ENCODE results near the gene WNT6. TPM values are rescaled to one million over a fixed set of nuclear protein-coding genes. Genes with fewer than 3 reads are reported as not detected.

The WNT6 gene
- total RNA-seq, 2 donors from 2014 or later: not detected

- no peak overlapping the region for H3K4me3 Mint-ChIP-seq
- H3K4me1 ChIP-seq (ENCODE audit: control insufficient read depth, insufficient read depth, low read length): peaks cover 3% of the 10 kb centered on the region
- peaks cover 2% of the 10 kb centered on the region for H3K4me1 Mint-ChIP-seq
- H3K36me3 ChIP-seq (ENCODE audit: control insufficient read depth, insufficient read depth, low read length): no peaks in the 10 kb centered on the region
- H3K27me3 Mint-ChIP-seq (ENCODE audit: insufficient read depth): peaks cover 30% of the 10 kb centered on the region
- no peaks in the 10 kb centered on the region for H3K9me3 ChIP-seq (ENCODE audit: control insufficient read depth, low read length)
- no peak for TF ChIP-seq CTCF (conservative IDR thresholded peaks at IDR 0.05)
- no peak overlapping the region for H3K27ac Mint-ChIP-seq
- H3K9ac ChIP-seq (ENCODE audit: extremely low read depth, low read length, poor library complexity, severe bottlenecking): no peak overlapping the region
- DNase-seq: no peak
- no peak overlapping the region for H3K4me3 ChIP-seq (ENCODE audit: low read length)
- peaks cover 4% of the 10 kb centered on the region for H3K9me3 Mint-ChIP-seq
- peaks cover 29% of the 10 kb centered on the region for H3K27me3 ChIP-seq (ENCODE audit: control insufficient read depth, insufficient read depth, low read length, poor library complexity, severe bottlenecking)
- H3K27ac ChIP-seq (ENCODE audit: low read depth, low read length): no peak overlapping the region
- WGBS, 2 experiments (ENCODE audit: insufficient coverage in 1 of 2, insufficient read length in 1 of 2): 90 to 94% methylated on average over 5 to 6 of the region's 6 CpGs
- H3K36me3 Mint-ChIP-seq (ENCODE audit: low read depth): peaks cover 4% of the 10 kb centered on the region
Measured at GRCh38 chr2:218910741-218911140, 51.1 kb downstream of the WNT6 start.

DNA sequence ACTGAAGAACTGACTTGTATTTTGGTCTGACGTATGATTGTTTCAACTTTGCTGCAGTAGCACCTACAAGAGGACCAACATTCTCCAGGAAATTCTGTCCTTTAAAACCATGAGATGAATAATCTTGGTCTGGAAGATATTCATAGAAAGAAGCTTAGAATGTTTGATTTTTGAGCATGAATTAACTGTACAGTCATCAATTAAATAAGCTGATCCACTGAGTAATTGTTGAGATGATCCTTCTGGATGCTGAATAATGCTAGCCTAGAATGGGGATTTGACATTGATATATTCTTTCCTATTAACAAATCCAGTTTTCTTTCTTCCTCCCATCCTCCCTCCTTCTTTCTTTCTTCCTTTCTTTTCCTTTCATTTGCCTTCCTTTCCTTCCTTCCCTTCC, 60.9 kb downstream of the WNT6 start:
- TF ChIP-seq CTCF (conservative IDR thresholded peaks at IDR 0.05): no peak
- no peak overlapping the region for H3K27ac Mint-ChIP-seq
- WGBS, 2 experiments (ENCODE audit: insufficient coverage in 1 of 2, insufficient read length in 1 of 2): 89 to 100% methylated on average over 1 of the region's 1 CpG

More for the DNA sequence above, 60.9 kb downstream of the WNT6 start:
- Mint-ChIP-seq H3K36me3 (ENCODE audit: low read depth) (peaks cover 13% of the 10 kb centered on the region), H3K4me3 (no peak overlapping the region), H3K27me3 (ENCODE audit: insufficient read depth) (peaks cover 2% of the 10 kb centered on the region), H3K9me3 (peaks cover 27% of the 10 kb centered on the region), H3K4me1 (no peaks in the 10 kb centered on the region)
- no peaks in the 10 kb centered on the region for H3K4me1 ChIP-seq (ENCODE audit: control insufficient read depth, insufficient read depth, low read length)
- H3K36me3 ChIP-seq (ENCODE audit: control insufficient read depth, insufficient read depth, low read length): no peaks in the 10 kb centered on the region
- DNase-seq: no peak
- no peak overlapping the region for H3K9ac ChIP-seq (ENCODE audit: extremely low read depth, low read length, poor library complexity, severe bottlenecking)
- no peak overlapping the region for H3K4me3 ChIP-seq (ENCODE audit: low read length)
- H3K27me3 ChIP-seq (ENCODE audit: control insufficient read depth, insufficient read depth, low read length, poor library complexity, severe bottlenecking): no peaks in the 10 kb centered on the region
- H3K27ac ChIP-seq (ENCODE audit: low read depth, low read length): no peak overlapping the region
- peaks cover 13% of the 10 kb centered on the region for H3K9me3 ChIP-seq (ENCODE audit: control insufficient read depth, low read length)

Small RNAs within 50 kb of the gene (microRNA-seq; reads per million reads assigned to microRNA genes)
- gene MIR9500 (ENCODE audit: borderline microRNAs expressed): not detected

Other genes with a start within 250 kb of the WNT6 start
- gene ZNF142, start 200.2 kb upstream of the WNT6 start, total RNA-seq: 10 to 100 TPM; 27.8 to 31.5 TPM
- gene BCS1L, start 200.1 kb upstream of the WNT6 start, total RNA-seq: 10 to 100 TPM; 24.0 to 31.5 TPM
- 10 to 100 TPM; 24.5 to 32.1 TPM for gene RNF25, start 187.8 kb upstream of the WNT6 start, total RNA-seq
- gene STK36, start 187.7 kb upstream of the WNT6 start, total RNA-seq: 10 to 100 TPM; 73.5 to 87.4 TPM
- 10 to 100 TPM; 96.5 to 99.0 TPM for gene TTLL4, start 149.0 kb upstream of the WNT6 start, total RNA-seq
- gene CYP27A1, start 77.7 kb upstream of the WNT6 start, total RNA-seq: 10 to 100 TPM; 32.8 to 53.7 TPM
- not detected for gene PRKAG3, start 28.0 kb upstream of the WNT6 start, total RNA-seq
- gene WNT10A, start 21.0 kb downstream of the WNT6 start, total RNA-seq: not detected
- gene CDK5R2, start 99.9 kb downstream of the WNT6 start, total RNA-seq: under 1 TPM; 0.81 to 0.95 TPM
- gene FEV, start 125.4 kb downstream of the WNT6 start, total RNA-seq: not detected
- gene CRYBA2, start 133.6 kb downstream of the WNT6 start, total RNA-seq: 1 to 10 TPM; 2.6 to 3.5 TPM
- gene CFAP65, start 181.7 kb downstream of the WNT6 start, total RNA-seq: 1 to 10 TPM in 1 of 2 donors, under 1 TPM in 1; 0.84 to 1.5 TPM
- gene IHH, start 201.1 kb downstream of the WNT6 start, total RNA-seq: 10 to 100 TPM in 1 of 2 donors, 1 to 10 TPM in 1; 2.1 to 10.3 TPM

Data from endodermal cell (in vitro differentiated cells).